Measurements from ENCODE around the gene CRY1. TPM values are rescaled to one million over a fixed set of nuclear protein-coding genes. Genes with fewer than 3 reads are reported as not detected.

CRY1 gene
- total RNA-seq, 1 donor from 2014 or later = 21.2 TPM

DNA sequence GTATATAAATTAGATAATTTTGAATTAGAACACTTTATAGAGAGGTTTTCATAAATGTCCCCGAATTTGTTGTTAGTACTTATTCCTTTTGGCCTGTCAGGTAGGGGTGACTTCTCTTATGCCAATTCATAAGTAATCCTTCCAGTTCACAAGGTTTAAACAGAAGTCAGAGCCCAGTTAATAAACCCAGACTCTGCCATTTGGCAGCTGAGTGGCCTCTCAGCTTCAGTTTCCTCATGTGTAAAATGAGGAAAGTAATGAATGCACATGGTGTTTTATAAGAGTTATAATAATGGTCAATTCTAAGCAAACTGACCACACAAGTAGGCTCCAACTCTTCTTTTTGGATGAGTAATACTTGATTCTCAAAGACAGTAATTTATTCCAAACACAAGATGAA, 116.7 kb downstream of the CRY1 start:
- no peak overlapping the region for H3K4me3 Mint-ChIP-seq (ENCODE audit: unreplicated experiment)
- peaks cover 86% of the 10 kb centered on the region for H3K4me1 Mint-ChIP-seq (ENCODE audit: low read depth)
- H3K27ac Mint-ChIP-seq (ENCODE audit: unreplicated experiment) = peak overlapping the region; percentile 70
- H3K9me3 Mint-ChIP-seq (ENCODE audit: low read depth) = no peaks in the 10 kb centered on the region
- H3K27me3 Mint-ChIP-seq (ENCODE audit: low read depth) = no peaks in the 10 kb centered on the region
- TF ChIP-seq, protein P1, sequence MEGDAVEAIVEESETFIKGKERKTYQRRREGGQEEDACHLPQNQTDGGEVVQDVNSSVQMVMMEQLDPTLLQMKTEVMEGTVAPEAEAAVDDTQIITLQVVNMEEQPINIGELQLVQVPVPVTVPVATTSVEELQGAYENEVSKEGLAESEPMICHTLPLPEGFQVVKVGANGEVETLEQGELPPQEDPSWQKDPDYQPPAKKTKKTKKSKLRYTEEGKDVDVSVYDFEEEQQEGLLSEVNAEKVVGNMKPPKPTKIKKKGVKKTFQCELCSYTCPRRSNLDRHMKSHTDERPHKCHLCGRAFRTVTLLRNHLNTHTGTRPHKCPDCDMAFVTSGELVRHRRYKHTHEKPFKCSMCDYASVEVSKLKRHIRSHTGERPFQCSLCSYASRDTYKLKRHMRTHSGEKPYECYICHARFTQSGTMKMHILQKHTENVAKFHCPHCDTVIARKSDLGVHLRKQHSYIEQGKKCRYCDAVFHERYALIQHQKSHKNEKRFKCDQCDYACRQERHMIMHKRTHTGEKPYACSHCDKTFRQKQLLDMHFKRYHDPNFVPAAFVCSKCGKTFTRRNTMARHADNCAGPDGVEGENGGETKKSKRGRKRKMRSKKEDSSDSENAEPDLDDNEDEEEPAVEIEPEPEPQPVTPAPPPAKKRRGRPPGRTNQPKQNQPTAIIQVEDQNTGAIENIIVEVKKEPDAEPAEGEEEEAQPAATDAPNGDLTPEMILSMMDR (IDR thresholded peaks at IDR 0.05) = no peak
- DNase-seq (ENCODE audit: low spot score) = no peak
- H3K36me3 Mint-ChIP-seq (ENCODE audit: low read depth) = peaks cover 17% of the 10 kb centered on the region

DNA sequence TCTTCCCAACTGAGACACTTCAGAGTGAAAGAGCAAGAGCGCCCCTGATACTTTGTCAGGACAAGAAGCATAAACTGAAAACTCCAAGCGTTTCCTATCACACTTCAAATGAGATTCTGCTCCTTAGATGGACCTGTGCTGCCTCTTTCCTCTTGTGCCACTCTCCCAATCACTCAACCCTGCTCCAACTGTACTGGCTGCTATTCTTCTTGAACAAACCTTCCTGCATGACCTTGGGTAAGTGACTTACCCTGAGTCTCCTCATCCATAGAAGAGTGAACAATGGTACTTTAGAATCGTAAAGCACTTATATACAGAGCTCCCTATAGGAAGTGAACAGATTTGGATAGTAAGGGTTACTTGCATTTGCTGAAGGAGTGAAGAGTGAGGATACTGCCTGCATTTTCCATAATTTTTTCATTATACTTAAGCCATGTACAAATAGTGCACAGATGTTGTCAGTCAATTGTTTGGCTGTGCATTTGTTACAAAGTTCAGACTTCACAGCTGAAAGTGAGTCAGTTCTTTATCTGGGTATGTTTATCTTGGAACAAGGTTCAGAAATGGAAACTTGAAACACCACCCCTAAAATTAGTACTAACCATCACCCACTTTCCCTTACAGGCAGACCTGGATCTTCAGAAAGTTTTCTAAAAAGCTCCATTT, 117.2 kb downstream of the CRY1 start:
- TF ChIP-seq, protein P1 (IDR thresholded peaks at IDR 0.05) = no peak
- peaks cover 20% of the 10 kb centered on the region for H3K36me3 Mint-ChIP-seq (ENCODE audit: low read depth)
- H3K4me1 Mint-ChIP-seq (ENCODE audit: low read depth) = peaks cover 85% of the 10 kb centered on the region
- no peaks in the 10 kb centered on the region for H3K9me3 Mint-ChIP-seq (ENCODE audit: low read depth)
- no peak for DNase-seq (ENCODE audit: low spot score)
- no peak overlapping the region for H3K4me3 Mint-ChIP-seq (ENCODE audit: unreplicated experiment)
- H3K27ac Mint-ChIP-seq (ENCODE audit: unreplicated experiment) = peak overlapping the region; percentile 46
- H3K27me3 Mint-ChIP-seq (ENCODE audit: low read depth) = no peaks in the 10 kb centered on the region

DNA sequence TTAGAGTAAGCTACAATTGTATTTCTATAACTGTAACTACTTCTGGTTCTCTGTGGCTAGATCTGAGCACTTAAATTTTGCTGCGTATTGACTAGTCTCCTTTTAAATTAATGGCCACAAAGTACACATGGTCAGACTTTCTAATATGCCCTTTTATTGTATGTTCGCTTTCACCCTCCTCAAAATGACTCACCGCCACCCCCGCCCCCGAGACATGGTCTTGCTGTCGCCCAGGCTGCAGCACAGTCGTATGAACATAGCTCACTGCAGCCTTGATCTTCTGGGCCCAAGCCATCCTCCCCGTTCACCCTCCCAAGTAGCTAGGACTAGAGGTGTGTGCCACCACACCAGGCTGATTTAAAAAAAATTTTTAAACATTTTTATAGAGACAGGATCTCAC, 118.3 kb downstream of the CRY1 start:
- Mint-ChIP-seq H3K27me3 (ENCODE audit: low read depth) (no peaks in the 10 kb centered on the region), H3K27ac (ENCODE audit: unreplicated experiment) (peak overlapping the region; percentile 17), H3K36me3 (ENCODE audit: low read depth) (peaks cover 24% of the 10 kb centered on the region), H3K4me1 (ENCODE audit: low read depth) (peaks cover 81% of the 10 kb centered on the region), H3K9me3 (ENCODE audit: low read depth) (no peaks in the 10 kb centered on the region), H3K4me3 (ENCODE audit: unreplicated experiment) (no peak overlapping the region)
- TF ChIP-seq, protein P1 (IDR thresholded peaks at IDR 0.05) = no peak
- DNase-seq (ENCODE audit: low spot score) = no peak

DNA sequence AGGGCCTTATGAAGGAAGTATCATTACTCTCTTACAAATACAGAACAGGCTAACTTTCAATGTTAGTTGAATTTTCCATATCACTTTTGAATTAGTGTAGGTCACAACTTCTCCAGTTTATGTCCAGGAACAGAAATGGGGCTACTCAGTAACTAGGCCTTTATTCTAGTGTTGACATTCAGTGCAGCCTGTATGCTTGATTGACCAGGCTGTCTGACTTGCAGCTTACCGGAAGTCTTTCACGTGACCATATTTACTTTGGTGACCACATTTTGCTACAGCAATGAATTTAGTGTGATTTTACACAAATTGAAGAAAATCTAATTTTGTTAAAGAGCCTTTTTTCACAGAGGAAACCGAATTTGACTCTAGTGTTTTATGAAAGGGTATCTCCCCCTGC, 118.8 kb downstream of the CRY1 start:
- H3K4me3 Mint-ChIP-seq (ENCODE audit: unreplicated experiment) = no peak overlapping the region
- peak overlapping the region; percentile 8 for H3K27ac Mint-ChIP-seq (ENCODE audit: unreplicated experiment)
- TF ChIP-seq, protein P1 (IDR thresholded peaks at IDR 0.05) = no peak
- DNase-seq (ENCODE audit: low spot score) = no peak
- peaks cover 79% of the 10 kb centered on the region for H3K4me1 Mint-ChIP-seq (ENCODE audit: low read depth)
- H3K27me3 Mint-ChIP-seq (ENCODE audit: low read depth) = no peaks in the 10 kb centered on the region
- peaks cover 27% of the 10 kb centered on the region for H3K36me3 Mint-ChIP-seq (ENCODE audit: low read depth)
- H3K9me3 Mint-ChIP-seq (ENCODE audit: low read depth) = no peaks in the 10 kb centered on the region

DNA sequence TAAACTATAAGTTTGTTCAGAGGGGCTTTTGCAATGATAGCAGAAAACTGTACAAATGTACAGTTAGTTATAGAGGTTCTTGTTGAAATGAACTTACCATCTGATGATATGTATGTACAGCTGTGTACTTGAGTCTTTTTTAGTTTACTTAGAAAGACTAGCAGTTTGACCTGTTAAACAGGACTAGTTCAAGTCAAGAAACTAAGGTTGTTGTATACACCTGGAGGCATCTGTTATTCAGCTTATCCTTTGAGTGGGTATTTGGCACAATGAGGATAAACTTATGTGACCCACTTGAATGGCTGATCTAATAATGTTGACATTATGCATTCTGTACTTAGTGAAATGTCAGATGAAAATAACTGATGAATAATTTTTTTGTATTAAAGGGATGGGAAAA, 119.8 kb downstream of the CRY1 start:
- H3K36me3 Mint-ChIP-seq (ENCODE audit: low read depth) = peaks cover 26% of the 10 kb centered on the region
- H3K27ac Mint-ChIP-seq (ENCODE audit: unreplicated experiment) = no peak overlapping the region
- no peak for DNase-seq (ENCODE audit: low spot score)
- no peaks in the 10 kb centered on the region for H3K9me3 Mint-ChIP-seq (ENCODE audit: low read depth)
- peaks cover 76% of the 10 kb centered on the region for H3K4me1 Mint-ChIP-seq (ENCODE audit: low read depth)
- TF ChIP-seq, protein P1 (IDR thresholded peaks at IDR 0.05) = no peak
- no peaks in the 10 kb centered on the region for H3K27me3 Mint-ChIP-seq (ENCODE audit: low read depth)
- no peak overlapping the region for H3K4me3 Mint-ChIP-seq (ENCODE audit: unreplicated experiment)
